GM21515 (cell line): ENCODE results near the gene RUFY2.
"Not testable (repeated sequence)": the region's sequence is repeated elsewhere in the genome, so short reads cannot be mapped to it uniquely, and the experiment has no call there.

Source experiments
- ATAC-seq: cut with Tn5 transposase; IDR thresholded peaks from one replicate; pipeline ENCODE4 v1.9.1; 2021; ENCODE audit not compliant: unreplicated experiment

RUFY2 gene

GRCh38 chr10:68329506-68329861 lies 77.6 kb downstream of the RUFY2 start:
- ATAC-seq: no peak

DNA sequence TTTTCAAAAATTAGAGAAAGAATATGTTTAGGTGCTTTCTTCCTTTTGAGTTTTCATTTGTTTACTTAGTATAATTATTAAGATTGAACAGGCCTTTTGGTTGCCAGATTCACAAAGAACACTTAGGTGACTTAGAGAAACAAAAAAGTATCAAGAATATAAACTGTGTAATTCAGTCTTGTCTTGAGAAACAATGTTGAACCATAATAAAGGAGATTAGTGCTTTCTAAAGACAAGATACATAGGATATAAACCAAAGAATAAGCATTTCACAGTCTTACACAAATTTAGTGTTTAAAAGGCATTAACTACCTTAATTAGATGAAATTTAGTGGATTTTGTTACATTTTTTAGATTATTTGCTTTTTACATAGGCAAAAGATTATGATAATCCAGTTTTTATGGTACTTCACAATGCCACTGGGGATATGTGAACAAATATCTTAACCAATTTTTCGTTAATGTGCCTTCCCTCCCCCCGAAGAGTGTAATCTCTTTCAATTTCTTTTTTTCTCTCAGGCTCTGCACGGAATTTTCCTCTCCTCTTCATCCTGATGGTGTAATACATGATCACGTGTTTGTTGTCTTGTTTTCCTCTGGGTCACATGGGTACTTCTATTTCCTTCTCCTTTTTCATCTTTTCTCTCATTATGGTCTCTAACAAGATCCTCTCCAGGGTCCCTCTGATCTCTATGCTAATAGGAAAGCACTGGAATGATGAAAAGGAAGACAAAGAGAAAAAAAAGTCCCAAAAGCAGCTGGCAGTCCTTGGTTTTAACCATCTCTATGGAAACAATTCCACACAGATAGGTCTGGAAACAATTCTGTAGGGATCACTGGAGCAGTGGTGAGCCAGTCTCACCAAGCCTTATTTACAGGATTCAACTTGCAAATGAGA lies 78.9 kb downstream of the RUFY2 start:
- ATAC-seq: no peak

DNA sequence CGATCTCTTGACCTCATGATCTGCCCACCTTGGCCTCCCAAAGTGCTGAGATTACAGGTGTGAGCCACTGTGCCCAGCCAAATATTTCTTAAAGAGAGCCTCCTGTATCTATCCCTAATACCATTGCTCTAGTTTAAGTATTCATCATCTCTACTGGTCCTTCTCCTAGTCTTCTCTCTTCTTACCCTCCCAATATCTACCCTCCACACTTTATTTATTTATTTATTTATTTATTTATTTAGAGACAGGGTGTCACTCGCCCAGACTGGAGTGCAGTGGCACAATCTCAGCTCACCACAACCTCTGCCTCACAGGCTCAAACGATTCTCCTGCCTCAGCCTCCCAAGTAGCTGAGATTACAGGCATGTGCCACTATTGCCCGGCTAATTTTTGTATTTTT lies 82.7 kb downstream of the RUFY2 start:
- not testable (repeated sequence) for ATAC-seq

GRCh38 chr10:68318331-68319059 lies 88.6 kb downstream of the RUFY2 start:
- no peak for ATAC-seq

- no peak for ATAC-seq
Observed at GRCh38 chr10:68315582-68315981, 91.5 kb downstream of the RUFY2 start.

- ATAC-seq: not testable (repeated sequence)
Observed at GRCh38 chr10:68314930-68315329, 92.1 kb downstream of the RUFY2 start.

GRCh38 chr10:68310531-68310930 lies 96.5 kb downstream of the RUFY2 start:
- no peak for ATAC-seq

DNA sequence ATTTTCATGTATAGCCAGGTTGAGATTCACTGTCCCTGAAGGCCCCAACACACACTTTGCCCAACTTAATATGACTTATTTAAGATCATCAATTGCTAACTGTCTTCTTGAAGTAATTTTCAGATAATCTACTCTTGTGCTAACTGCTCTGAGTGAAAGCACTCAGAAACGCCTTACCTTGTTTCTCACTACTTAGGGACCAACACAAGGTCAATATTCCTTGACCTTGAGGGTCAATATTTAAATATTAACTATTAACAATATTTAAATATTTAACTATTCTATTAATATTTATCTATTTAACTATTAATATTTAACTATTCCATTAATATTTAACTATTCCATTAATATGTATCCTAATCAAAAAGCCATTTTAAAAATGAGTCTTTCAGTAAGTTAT lies 101.2 kb downstream of the RUFY2 start:
- no peak for ATAC-seq

- no peak for ATAC-seq
Observed at GRCh38 chr10:68303849-68304412, 103.1 kb downstream of the RUFY2 start.

- no peak for ATAC-seq
Observed at GRCh38 chr10:68302871-68303270, 104.2 kb downstream of the RUFY2 start.

DNA sequence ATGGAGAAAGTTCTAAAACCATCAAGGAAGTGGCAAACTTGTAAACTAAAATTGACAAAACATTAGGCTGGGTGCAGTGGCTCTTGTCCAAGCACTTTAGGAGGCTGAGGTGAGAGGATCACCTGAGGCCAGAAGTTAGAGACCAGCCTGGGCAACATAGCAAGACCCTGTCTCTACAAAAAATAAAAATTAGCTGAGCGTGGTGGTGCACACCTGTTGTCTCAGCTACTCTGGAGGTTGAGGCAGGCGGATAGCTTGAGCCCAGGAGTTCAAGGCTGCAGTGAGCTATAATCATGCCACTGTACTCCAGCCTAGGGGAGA lies 104.6 kb downstream of the RUFY2 start:
- no peak for ATAC-seq

- no peak for ATAC-seq
Observed at GRCh38 chr10:68301790-68302502, 105.1 kb downstream of the RUFY2 start.

DNA sequence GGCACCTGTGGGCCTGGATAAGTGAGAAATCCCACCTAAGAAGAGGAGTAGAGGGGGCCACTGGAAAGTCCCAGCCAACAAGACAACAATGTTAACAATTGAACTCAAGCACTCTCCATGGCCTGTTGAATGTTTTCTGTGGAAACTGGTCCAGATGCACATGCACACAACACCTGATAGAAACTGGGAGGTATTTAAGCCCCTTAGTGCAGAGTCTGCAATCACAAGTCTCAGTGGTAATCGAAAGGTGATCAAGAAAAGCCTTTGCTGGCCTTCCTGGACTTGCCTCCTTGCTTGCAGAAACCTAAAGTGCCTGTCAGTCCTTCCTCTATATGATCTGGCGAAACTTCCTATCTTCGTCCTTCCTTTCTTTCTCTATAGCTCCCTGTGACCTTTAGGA lies 105.8 kb downstream of the RUFY2 start:
- ATAC-seq: no peak

- no peak for ATAC-seq
Observed at GRCh38 chr10:68296843-68297663, 110.0 kb downstream of the RUFY2 start.
